PC-9 (cell line): ENCODE results near the gene RGS7.

Source experiments
- CTCF ChIP-seq: fragments of 200-600 bp; sonication (generic); conservative IDR thresholded peaks from 2 replicates; pipeline ENCODE4 v1.6.1; 2017; ENCODE audit warnings: mixed run types, antibody characterized with exemption, mild to moderate bottlenecking, moderate library complexity
- EZH2 ChIP-seq: fragments of 200-600 bp; sonication (generic); IDR thresholded peaks from 2 replicates; pipeline ENCODE4 v1.8.0; 2017; ENCODE audit warnings: antibody characterized with exemption, low read depth

- TF ChIP-seq CTCF (no peak), EZH2 (no peak)
Measured at GRCh38 chr1:241114699-241115233, 242.2 kb downstream of the RGS7 start.
